ENCODE results near the gene SNRNP48.

SNRNP48 gene

GRCh38 chr6:7628479-7628878 is 38.5 kb downstream of the SNRNP48 start:
- DNase-seq: no peak
- Histone ChIP-seq H3K27me3 (replicated peaks) (no peaks in the 10 kb centered on the region), H3K27ac (no peak overlapping the region), H3K36me3 (replicated peaks) (no peaks in the 10 kb centered on the region), H3K4me3 (ENCODE audit: low read depth, low read length) (no peak overlapping the region)
- no peak for TF ChIP-seq CTCF (IDR thresholded peaks at IDR 0.05; ENCODE audit: low read depth, low read length, missing control alignments)
- in situ Hi-C loops (cut with HindIII; ENCODE audit: low pct_ligation_motif_present, low sequenced_read_pairs): no loop called here

- DNase-seq: no peak
- Histone ChIP-seq H3K27me3 (replicated peaks) (no peaks in the 10 kb centered on the region), H3K4me3 (ENCODE audit: low read depth, low read length) (no peak overlapping the region), H3K36me3 (replicated peaks) (no peaks in the 10 kb centered on the region), H3K27ac (no peak overlapping the region)
- in situ Hi-C loops (cut with HindIII; ENCODE audit: low pct_ligation_motif_present, low sequenced_read_pairs): no loop called here
- no peak for TF ChIP-seq CTCF (IDR thresholded peaks at IDR 0.05; ENCODE audit: low read depth, low read length, missing control alignments)
Measured at GRCh38 chr6:7628909-7629308, 38.9 kb downstream of the SNRNP48 start.

GRCh38 chr6:7629321-7629720 is 39.3 kb downstream of the SNRNP48 start:
- DNase-seq: no peak
- Histone ChIP-seq H3K27me3 (replicated peaks) (no peaks in the 10 kb centered on the region), H3K27ac (no peak overlapping the region), H3K4me3 (ENCODE audit: low read depth, low read length) (no peak overlapping the region), H3K36me3 (replicated peaks) (no peaks in the 10 kb centered on the region)
- in situ Hi-C loops (cut with HindIII; ENCODE audit: low pct_ligation_motif_present, low sequenced_read_pairs): no loop called here
- no peak for TF ChIP-seq CTCF (IDR thresholded peaks at IDR 0.05; ENCODE audit: low read depth, low read length, missing control alignments)

- no peak for TF ChIP-seq CTCF (IDR thresholded peaks at IDR 0.05; ENCODE audit: low read depth, low read length, missing control alignments)
- Histone ChIP-seq H3K27me3 (replicated peaks) (no peaks in the 10 kb centered on the region), H3K36me3 (replicated peaks) (no peaks in the 10 kb centered on the region), H3K4me3 (ENCODE audit: low read depth, low read length) (no peak overlapping the region), H3K27ac (no peak overlapping the region)
- no peak for DNase-seq
- in situ Hi-C loops (cut with HindIII; ENCODE audit: low pct_ligation_motif_present, low sequenced_read_pairs): no loop called here
Measured at GRCh38 chr6:7630792-7631191, 40.8 kb downstream of the SNRNP48 start.

GRCh38 chr6:7631466-7631865 is 41.5 kb downstream of the SNRNP48 start:
- TF ChIP-seq CTCF (IDR thresholded peaks at IDR 0.05; ENCODE audit: low read depth, low read length, missing control alignments): no peak
- H3K27me3 ChIP-seq (replicated peaks): no peaks in the 10 kb centered on the region
- H3K4me3 ChIP-seq (ENCODE audit: low read depth, low read length): no peak overlapping the region
- H3K27ac ChIP-seq: no peak overlapping the region
- no peak for DNase-seq
- H3K36me3 ChIP-seq (replicated peaks): no peaks in the 10 kb centered on the region
- in situ Hi-C loops (cut with HindIII; ENCODE audit: low pct_ligation_motif_present, low sequenced_read_pairs): no loop called here

- no peak for DNase-seq
- Histone ChIP-seq H3K27ac (no peak overlapping the region), H3K36me3 (replicated peaks) (no peaks in the 10 kb centered on the region), H3K27me3 (replicated peaks) (no peaks in the 10 kb centered on the region), H3K4me3 (ENCODE audit: low read depth, low read length) (no peak overlapping the region)
- no peak for TF ChIP-seq CTCF (IDR thresholded peaks at IDR 0.05; ENCODE audit: low read depth, low read length, missing control alignments)
- in situ Hi-C loops (cut with HindIII; ENCODE audit: low pct_ligation_motif_present, low sequenced_read_pairs): no loop called here
Measured at GRCh38 chr6:7632501-7633290, 42.7 kb downstream of the SNRNP48 start.

Measured in brain microvascular endothelial cell (primary cell).